Non-pigmented ciliary epithelial cell (primary cell): ENCODE data around the gene HSP90AA1.

Experiments used
- DNase-seq: peaks from one replicate; pipeline ENCODE4 v3.0.0-alpha.2; 2010; ENCODE audit warnings: low read depth

The HSP90AA1 gene

GRCh38 chr14:102039157-102039556 lies 47.7 kb downstream of the HSP90AA1 start:
- DNase-seq: no peak

DNA sequence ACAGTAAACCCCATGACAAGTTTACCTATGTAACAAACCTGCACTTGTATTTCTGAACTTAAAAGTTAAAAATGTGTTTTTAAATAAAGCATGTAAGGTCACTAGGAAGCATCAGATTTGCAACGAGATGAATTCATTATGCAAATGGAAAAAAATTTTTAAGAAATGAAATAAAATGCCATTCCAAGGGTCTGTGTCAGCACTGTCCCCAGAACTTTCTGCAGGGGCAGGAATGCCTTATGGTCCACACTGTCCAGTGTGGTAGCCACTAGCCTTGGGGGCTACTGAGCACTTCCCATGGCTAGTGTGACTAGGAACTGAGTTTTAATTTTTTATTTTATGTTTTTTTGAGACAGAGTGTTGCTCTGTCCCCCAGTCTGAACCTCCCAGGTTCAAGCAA lies 49.2 kb downstream of the HSP90AA1 start:
- DNase-seq: no peak

- DNase-seq: no peak
These were observed 50.9 kb downstream of the HSP90AA1 start for GRCh38 chr14:102035914-102036313.

- no peak for DNase-seq
These were observed 52.5 kb downstream of the HSP90AA1 start for GRCh38 chr14:102034301-102034700.

GRCh38 chr14:102033241-102033640 lies 53.6 kb downstream of the HSP90AA1 start:
- DNase-seq: no peak
